Stimulated activated CD4-positive, alpha-beta T cell treated with anti-CD3 and anti-CD28 coated beads, Interleukin-1b, Interleukin-23, amount 100 ng/mL, for 48 hours (primary cell): ENCODE results near the gene TM7SF3.

Experiments
- DNase-seq: peaks from one replicate; pipeline ENCODE4 v3.0.0-alpha.2; 2020

The TM7SF3 gene

DNA sequence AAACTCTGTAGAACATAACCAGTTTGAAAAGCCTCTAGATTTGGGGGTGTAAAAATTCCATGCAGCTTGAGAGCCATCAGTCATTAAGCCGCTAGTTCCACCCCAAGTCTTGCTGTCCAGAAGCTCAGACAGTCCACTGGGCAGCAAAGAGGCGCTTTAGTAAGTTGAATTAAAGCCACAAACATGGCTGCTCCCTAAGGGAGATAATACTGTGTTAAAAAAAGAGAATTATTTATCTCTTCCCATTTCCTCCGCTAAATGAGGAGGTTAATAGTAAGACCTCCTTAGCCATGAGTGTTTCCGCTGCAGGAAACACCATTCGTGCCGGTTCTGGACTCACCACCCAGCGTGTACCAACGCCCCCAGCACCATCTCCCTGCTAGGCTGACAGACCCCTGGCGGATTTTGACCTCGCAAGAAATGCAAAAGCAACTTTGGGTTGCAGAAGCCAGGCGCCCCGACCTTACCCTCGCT lies 536 bp downstream of the TM7SF3 start:
- no peak for DNase-seq

- no peak for DNase-seq
Measured at GRCh38 chr12:27012982-27013255, 1.3 kb downstream of the TM7SF3 start.

- DNase-seq: no peak
Measured at GRCh38 chr12:27012239-27012981, 1.8 kb downstream of the TM7SF3 start.

- no peak for DNase-seq
Measured at GRCh38 chr12:27009881-27010301, 4.3 kb downstream of the TM7SF3 start.

- no peak for DNase-seq
Measured at GRCh38 chr12:27008081-27008480, 6.1 kb downstream of the TM7SF3 start.

DNA sequence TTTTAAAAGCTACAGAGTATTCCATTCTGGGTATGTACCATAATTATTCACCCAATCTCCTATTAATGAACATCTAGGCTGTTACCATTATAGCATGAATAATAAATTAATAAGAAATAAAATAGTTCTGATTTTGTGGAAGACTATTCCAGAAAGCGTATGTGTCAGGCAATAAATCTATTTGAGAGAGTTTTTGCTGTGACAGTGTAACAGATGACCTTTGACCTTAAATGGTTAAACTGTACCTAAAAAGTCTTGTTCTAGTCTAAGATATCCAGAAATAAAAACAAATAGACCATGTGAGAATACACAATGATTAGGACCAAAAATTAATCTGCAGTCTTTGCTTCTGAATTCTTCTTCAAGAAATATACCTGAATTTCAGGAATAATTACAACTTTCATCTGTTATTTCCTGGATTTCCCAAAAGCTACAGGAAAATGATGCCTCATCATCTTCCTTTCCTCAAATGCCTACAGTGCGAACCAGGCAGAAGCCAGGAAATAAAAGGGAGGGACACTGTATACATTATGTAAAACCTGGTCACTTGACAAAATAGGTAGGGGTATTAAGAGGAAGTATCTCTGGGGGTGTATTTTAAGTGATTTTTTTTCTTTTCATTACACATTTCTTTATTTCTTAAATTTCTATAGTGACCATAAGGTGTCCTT lies 7.3 kb downstream of the TM7SF3 start:
- no peak for DNase-seq

DNA sequence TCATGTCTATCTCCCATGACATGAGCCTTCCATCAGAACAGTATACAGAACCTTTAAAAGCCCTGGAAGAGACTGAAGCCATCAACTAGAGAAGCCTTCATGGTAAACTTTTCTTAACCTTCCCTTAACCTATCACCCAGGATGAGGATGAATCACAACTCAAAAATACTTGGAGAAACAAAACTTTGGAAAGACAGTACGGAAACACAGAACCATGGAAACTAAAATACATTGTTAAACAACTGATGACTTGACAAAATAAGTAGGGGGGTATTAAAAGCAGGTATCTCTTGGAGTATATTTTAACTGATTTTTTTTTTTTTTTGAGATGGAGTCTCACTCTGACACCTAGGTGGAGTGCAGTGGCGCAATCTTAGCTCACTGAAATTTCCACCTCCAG lies 8.7 kb downstream of the TM7SF3 start:
- no peak for DNase-seq

- no peak for DNase-seq
Measured at GRCh38 chr12:27003421-27004381, 10.5 kb downstream of the TM7SF3 start.

DNA sequence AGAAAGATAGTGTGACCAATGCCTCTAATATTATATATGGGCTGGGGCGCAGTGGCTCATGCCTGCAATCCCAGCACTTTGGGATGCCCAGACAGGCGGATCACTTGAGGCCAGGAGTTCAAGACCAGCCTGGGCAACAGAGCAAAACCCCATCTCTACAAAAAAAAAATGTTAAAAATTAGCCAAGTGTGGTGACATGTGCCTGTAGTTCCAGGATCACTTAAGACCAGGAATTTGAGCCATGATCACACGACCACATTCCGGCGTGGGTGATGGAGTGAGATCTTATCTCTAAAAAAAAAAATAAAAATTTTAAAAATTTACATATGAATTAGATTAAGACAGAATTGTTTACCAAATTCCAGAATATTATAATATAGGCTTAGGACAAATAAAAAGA lies 12.0 kb downstream of the TM7SF3 start:
- DNase-seq: no peak

GRCh38 chr12:27001663-27002062 lies 12.5 kb downstream of the TM7SF3 start:
- DNase-seq: no peak

GRCh38 chr12:27000961-27001360 lies 13.2 kb downstream of the TM7SF3 start:
- DNase-seq: no peak

- no peak for DNase-seq
Measured at GRCh38 chr12:26997003-26997402, 17.2 kb downstream of the TM7SF3 start.

DNA sequence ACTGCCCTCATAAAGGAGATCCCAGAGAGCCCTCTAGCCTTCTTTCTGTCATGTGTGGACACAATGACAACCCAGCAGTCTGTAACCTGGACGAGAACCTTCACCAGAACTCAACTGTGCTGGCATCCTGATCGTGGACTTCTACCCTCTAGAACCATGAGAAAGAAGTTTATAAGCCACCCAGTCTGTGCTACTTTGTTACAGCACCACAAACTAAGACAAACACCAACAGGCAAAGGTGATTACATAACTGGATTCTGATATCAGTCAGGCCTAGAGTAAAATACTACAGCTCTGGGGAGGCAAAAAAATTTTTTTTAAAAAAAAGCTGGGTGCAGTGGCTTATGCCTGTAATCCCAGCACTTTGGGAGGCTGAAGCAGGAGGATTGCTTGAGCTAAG lies 18.5 kb downstream of the TM7SF3 start:
- DNase-seq: no peak

DNA sequence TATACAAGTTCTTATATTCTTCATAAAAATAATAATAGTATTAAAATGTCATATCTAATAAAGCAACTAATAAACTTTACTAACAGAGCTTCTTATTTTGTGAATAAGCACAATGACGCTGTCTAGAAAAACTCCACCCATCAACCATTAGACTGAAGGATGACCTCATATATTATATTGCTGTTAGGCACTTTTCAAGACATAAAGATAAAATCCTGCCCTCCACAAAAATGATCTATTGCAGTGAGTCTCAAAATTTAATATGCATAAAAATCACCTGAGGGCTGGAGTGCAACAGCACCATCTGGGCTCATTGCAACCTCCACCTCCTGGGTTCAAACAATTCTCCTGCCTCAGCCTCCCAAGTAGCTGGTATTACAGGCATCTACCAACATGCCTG lies 20.1 kb downstream of the TM7SF3 start:
- no peak for DNase-seq

DNA sequence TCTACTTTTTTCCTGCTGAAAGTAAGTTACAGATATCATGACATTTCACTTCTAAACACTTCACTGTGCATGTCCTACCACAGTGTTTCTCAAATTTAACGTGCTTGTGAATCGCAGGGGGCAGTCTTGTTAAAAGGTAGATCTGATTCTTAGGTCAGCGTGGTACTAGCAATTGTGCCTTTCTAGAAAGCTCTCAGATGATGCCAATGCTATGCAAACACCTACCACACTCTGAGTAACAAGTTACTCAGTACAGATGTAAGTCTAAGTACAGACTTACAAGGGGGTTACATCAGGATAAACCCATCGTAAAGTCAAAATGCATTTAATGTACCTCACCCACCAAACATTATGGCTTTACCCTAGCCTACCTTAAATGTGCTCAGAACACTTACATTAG lies 22.4 kb downstream of the TM7SF3 start:
- DNase-seq: no peak

DNA sequence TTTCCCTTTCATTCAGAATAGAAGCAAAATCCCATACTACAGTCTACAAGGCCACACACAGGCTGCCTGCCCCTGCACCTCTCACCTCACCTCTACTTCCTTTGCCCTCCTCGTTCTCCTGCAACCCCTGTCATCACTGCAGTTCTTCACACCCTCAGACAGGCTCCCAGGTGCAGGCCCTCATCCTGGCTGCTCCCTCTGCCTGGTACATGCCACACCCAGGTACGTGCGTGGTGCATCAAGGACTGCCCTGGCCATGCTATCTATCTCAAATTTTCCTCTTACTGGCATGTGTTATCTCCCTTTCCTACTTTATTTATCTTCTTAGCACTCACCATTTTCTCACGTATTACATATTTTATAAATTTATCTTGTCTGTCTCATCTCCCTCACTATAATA lies 24.3 kb downstream of the TM7SF3 start:
- no peak for DNase-seq

GRCh38 chr12:26988703-26989102 lies 25.5 kb downstream of the TM7SF3 start:
- no peak for DNase-seq

- DNase-seq: no peak
Measured at GRCh38 chr12:26987634-26988424, 26.4 kb downstream of the TM7SF3 start.

DNA sequence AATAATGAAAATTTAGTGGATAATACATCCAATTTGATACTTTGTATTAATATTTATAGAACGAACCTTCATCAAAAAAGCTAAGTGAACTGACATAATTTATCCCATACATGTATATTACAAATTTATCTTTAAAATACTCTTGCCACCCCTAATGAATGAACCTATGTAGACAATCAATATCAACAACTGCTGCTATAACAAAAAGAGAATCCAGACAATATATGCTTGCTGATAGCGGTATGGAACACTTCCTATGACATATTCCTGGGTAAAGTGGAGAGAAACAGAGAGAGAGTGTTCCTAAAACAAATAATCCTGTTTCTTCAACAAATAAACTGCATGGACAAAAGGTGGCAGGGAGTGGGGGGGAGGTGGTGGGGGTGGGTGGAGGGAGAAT lies 31.3 kb downstream of the TM7SF3 start:
- no peak for DNase-seq

DNA sequence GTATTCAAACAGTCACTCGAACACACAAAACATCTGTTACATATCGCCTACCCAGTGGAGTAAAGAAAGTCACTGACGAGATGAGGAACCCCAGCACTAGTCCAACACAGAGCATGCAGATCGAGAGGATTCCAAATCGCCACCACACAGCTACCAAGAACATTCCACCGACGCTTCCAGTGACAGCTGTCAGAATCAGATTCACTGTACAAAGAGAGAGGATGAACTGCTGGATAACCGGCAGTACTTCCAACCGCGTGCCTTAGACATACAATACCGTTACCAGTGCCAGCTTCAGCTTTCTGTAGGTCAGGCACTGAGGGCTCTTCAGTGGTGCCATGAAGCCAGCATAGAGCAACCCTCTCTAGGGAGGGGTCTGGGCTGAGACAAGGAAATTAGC lies 34.5 kb downstream of the TM7SF3 start:
- DNase-seq: no peak

- DNase-seq: no peak
Measured at GRCh38 chr12:26978801-26979200, 35.4 kb downstream of the TM7SF3 start.

DNA sequence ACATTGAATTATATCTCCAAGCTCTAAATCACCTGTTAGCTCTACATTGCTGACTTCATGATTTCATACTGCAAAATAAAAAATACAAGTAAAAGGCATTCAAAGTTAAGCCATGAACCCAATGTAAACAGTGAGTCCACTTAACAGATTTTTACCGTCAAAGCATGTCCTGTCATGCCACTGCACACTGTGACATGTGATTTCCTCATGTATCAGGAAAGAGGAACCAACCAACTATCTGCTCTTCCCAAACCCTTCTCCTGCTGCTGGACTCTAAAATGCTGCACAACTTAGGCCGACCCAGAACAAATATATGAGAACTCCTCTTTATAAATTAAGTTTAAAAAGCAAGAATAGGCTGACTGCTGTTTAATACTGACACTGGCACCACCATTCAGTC lies 37.5 kb downstream of the TM7SF3 start:
- DNase-seq: no peak

DNA sequence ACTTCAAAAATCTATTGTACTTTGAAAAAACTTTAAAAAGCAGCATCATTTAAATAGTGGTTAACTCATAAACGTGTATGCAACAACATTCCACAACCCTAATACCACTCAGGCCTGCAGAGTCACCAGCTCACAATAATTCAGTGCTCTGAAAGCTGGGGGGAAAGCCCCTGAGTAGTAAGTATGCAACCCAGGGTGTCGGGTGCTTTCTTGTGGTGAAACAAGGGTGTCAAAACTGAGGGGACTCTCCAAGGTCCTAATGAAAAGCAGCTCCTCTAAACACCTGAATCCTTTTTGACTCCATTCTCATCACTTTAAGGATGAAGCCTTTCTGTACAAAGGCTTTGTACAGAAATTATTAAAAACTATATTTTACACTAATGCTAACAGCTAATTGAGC lies 42.2 kb downstream of the TM7SF3 start:
- DNase-seq: peak; percentile 76
